PC-3 (cell line): ENCODE data around the gene CHRDL2.
A peak's percentile ranks its signal among the peaks of the same experiment; 100 is the strongest.

Experiments
- EZH2 ChIP-seq: fragments of 300-600 bp; sonication (generic); IDR thresholded peaks from one replicate; pipeline ENCODE4 v1.6.1; 2017; ENCODE audit warnings: antibody characterized with exemption, mild to moderate bottlenecking, low read length; ENCODE audit not compliant: unreplicated experiment
- EZH2phosphoT487 ChIP-seq: fragments of 300-600 bp; sonication (generic); IDR thresholded peaks from 2 replicates; pipeline ENCODE4 v1.6.1; 2018; ENCODE audit warnings: mild to moderate bottlenecking, antibody characterized with exemption, low read length, borderline replicate concordance
- TF ChIP-seq, protein P1 (sequence below): fragments of 300-600 bp; sonication (generic); conservative IDR thresholded peaks from 2 replicates; pipeline ENCODE4 v1.5.1; 2017; ENCODE audit warnings: antibody characterized with exemption, low read depth, mild to moderate bottlenecking, low read length

DNA sequence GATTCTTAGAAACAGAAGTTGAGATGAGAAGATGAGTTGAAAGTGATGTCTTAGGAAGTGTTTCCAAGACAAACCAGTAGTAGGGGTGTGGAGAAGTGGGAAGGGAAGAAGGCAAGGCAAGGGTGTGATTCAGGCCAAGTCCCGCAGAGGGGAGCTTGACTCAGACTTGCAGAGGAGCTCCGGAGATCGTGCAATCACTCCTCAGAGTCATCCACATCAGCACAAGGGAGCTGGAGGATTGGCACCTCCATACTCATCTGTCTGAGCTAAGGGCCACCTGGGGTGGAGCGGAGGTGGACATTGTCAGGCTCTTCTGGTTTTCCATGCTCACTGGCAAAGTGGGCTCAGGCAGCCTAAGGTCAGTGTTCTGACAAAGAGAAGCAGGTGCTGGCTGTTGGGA is 44.4 kb downstream of the CHRDL2 start:
- TF ChIP-seq, protein P1, sequence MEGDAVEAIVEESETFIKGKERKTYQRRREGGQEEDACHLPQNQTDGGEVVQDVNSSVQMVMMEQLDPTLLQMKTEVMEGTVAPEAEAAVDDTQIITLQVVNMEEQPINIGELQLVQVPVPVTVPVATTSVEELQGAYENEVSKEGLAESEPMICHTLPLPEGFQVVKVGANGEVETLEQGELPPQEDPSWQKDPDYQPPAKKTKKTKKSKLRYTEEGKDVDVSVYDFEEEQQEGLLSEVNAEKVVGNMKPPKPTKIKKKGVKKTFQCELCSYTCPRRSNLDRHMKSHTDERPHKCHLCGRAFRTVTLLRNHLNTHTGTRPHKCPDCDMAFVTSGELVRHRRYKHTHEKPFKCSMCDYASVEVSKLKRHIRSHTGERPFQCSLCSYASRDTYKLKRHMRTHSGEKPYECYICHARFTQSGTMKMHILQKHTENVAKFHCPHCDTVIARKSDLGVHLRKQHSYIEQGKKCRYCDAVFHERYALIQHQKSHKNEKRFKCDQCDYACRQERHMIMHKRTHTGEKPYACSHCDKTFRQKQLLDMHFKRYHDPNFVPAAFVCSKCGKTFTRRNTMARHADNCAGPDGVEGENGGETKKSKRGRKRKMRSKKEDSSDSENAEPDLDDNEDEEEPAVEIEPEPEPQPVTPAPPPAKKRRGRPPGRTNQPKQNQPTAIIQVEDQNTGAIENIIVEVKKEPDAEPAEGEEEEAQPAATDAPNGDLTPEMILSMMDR: peak; percentile 12; the same call in 1 of the 2 replicates
- TF ChIP-seq EZH2 (no peak), EZH2phosphoT487 (no peak)
